Hematopoietic multipotent progenitor cell (in vitro differentiated cells): ENCODE measurements around the gene NRP1. TPM values are rescaled to one million over a fixed set of nuclear protein-coding genes. Genes with fewer than 3 reads are reported as not detected.
A peak's percentile ranks its signal among the peaks of the same experiment; 100 is the strongest.

Experiments
- DNase-seq, 3 donors: peaks; one replicate each; pipeline ENCODE4 v3.0.0-alpha.2; 2011 to 2015; ENCODE audit warnings: low read depth in 2 of 3, low spot score in 2 of 3
- total RNA-seq: library from RNA; depleted of rRNA; stranded (reverse); fragments of >200 nt; gene quantifications from one replicate; pipeline ENCODE4 v1.2.3, GENCODE V29; 2012

Gene NRP1
- total RNA-seq, 1 donor: under 0.01 TPM

- no peak for DNase-seq
These were observed 40.8 kb downstream of the NRP1 start for GRCh38 chr10:33293531-33294170.

GRCh38 chr10:33293076-33293475 is 41.4 kb downstream of the NRP1 start:
- no peak for DNase-seq

DNA sequence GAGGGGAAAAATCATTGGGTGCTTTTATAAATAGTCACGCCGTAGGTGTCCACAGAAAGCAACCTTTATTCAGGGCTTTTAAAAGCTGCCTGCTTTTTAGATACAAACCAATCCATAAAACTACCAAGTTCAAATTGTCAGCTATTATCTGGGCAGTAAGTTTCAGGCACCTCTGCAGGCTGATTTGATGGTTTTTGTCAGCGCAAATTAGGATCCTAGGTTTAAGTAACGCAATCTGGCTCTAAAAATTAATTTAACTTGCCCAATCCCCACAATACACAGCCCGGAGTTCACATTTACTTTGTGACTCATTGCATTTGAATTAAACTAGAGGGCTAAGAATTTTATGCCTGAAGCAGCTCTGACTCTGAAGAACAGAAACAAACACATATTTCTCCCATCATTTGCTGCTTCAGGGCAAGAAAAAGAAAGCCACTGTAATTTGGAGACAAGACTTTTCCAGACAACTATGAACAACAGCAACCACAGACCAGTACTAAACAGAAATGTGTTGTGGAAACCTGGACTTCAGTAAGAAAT is 43.3 kb downstream of the NRP1 start:
- DNase-seq: no peak

DNA sequence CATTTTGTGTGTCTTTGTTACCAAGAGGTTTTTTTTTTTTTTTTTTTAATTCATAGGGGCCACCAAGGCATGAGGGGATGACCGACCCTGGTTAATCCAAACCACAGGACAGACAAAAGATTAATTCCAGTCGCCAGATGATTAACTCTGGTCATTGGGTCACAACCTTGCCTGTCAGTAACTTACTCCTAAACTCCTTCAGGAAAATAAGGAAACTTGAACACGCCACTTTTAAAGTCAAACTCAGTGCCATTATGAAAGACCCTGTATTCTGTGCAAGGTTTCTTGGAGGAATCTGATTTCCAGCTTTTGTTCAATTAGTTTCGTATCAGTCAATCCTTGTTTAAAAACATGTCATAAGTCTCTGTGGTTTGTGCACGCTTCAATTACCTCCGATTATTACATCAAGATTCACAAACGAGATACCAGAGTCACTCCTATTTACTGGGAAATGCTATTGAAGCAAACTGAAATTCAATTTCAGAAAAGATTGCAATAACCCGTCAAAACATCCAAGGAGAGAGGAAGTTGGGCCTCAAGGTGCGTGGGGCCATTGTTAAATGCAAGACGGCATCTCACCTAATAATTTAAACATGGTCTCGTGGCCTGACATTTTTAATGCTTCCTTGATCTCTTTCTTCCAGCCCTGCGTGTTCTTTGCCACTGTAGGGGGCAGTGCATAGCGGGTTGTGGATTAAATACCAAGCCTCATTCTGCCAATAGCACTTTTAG is 44.0 kb downstream of the NRP1 start:
- peak in 1 of 3 donors; percentile 20 for DNase-seq

DNA sequence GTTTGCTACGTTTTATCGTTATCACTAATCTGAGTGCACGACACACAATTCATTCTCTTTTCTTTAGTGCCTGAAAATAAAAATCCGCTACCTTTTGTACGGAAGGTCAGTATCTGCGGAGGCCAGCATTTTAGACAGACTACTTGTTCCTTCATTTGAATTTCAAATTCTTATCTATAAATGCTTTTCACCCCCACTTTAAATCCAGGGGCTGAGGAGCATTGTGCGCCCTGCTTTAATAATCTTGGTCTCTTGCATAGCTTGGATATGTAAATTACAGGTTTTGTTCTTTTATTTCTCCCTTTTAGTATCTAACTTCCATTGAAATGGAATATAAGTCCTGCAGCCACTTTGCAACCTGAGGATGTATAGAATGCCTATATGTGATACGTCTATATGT is 44.7 kb downstream of the NRP1 start:
- no peak for DNase-seq

DNA sequence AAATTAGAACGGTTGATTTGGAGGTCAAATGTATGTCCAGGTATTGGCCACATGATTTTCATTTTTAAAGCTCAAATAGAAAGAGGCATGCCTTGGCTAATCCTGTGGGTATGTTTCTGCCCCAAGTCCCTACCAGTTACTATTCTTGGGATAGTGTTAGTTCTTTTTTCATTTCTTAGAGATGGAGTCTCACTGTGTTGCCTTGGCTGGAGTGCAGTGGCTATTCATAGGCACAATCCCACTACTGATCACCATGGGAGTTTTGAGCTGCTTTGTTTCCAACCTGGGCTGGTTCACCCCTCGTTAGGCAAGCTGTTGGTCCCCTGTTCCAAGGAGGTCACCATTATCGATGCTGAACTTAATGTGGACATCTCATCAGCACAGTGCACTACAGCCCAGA is 46.3 kb downstream of the NRP1 start:
- DNase-seq: no peak

- DNase-seq: no peak
These were observed 47.4 kb downstream of the NRP1 start for GRCh38 chr10:33287112-33287511.

GRCh38 chr10:33286157-33286934 is 48.1 kb downstream of the NRP1 start:
- DNase-seq: no peak

DNA sequence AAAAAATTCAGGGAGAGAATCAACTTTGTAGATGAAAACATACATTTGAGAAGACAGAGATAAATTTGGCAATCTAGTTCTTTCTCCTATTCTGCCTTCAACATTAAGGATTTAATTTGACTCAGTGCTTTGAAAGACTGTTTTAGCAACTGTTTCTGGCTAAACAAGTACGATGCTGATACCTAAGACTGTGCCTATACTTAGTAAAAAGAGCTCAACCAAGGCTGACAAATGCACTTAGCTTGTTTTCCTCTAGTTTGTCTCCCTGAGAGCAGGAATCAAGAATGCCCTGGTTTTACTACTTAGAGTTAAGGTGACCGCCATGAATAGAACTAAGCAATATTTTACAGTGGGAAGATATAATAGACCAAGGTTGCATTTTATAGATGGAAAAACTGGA is 49.5 kb downstream of the NRP1 start:
- no peak for DNase-seq

DNA sequence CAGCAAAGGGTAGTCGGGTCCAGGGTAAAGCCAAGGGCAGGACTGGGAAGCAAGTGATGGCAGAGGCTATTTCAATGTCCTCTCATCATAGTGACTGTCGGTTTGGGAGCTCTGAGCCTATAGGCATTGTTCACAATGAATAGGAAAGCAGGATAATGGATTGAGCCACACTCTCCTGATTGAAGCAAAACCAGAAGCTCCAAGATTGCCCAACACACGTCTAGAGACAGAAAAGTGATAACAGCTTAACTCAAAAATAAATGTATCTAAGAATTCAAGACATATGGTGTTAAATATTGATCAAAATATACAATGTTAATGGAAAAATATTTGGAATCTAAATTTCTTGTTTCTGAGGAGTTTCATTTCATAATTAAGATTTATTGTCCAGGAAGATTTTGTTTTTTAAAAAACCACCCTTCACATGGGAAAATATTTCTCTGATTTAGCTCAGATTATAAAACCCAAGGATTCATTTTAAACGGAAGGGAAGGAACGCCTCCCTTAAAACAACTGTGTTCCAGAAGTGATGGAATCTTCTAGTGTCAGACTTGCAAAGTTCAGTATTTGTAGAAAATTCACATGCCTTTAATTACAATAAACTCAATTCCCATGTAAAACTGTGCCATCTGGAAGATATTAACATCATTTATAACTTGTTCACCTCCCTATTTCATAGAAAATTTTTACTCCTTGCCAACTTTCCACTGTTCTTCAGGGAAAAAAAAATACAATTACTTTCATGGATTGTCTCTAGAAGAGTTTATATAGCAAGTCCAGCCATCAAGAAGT is 54.5 kb downstream of the NRP1 start:
- no peak for DNase-seq

DNA sequence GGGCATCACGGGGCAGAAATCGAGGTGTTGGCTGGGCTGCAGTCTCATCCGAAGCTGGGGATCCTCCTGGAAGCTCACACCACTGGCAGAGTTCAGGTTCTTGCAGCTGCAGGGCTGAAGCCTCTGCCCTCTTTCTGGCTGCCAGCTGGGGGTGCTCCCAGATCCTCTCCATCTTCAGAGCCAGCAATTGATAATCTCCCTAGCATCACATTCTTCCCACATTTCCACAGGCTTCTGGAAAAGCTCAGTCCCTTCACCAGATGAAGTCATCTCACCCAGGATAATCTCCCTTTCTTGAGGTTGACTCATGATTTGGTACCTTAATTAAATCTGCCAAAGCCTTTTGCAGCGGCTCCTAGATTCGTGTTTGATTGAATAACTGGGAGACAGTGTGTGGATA is 55.2 kb downstream of the NRP1 start:
- no peak for DNase-seq

- no peak for DNase-seq
These were observed 56.3 kb downstream of the NRP1 start for GRCh38 chr10:33278198-33278597.

GRCh38 chr10:33277135-33277536 is 57.3 kb downstream of the NRP1 start:
- no peak for DNase-seq

DNA sequence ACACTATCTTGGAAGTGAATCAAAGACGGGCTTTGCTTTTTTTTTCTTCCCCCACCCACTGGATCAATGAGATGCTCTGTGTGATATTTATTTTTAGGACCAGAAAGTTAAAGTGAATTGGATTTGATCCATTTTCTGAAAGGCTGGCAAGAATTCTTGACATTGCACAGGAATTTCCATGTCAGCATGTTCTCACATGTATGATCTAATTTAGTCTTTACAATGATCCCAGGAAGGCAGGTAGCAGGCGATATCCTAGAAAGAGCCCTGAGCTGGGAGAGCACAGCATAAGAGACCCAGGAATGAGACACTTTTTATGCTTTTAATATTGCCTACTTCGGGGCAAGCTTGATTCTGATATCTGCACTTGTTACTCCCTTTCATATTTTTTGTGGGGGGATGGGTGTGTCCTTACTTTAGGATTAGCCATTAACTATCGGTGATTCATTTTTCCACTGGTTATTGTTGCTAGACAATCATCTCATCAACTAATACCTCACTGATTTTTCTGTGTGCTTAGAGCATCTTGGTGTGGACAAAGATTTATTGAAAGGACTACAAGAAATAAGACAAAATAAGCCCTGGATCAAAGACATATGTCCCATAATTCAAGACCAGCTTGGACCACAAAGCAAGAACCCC is 58.1 kb downstream of the NRP1 start:
- DNase-seq: no peak

DNA sequence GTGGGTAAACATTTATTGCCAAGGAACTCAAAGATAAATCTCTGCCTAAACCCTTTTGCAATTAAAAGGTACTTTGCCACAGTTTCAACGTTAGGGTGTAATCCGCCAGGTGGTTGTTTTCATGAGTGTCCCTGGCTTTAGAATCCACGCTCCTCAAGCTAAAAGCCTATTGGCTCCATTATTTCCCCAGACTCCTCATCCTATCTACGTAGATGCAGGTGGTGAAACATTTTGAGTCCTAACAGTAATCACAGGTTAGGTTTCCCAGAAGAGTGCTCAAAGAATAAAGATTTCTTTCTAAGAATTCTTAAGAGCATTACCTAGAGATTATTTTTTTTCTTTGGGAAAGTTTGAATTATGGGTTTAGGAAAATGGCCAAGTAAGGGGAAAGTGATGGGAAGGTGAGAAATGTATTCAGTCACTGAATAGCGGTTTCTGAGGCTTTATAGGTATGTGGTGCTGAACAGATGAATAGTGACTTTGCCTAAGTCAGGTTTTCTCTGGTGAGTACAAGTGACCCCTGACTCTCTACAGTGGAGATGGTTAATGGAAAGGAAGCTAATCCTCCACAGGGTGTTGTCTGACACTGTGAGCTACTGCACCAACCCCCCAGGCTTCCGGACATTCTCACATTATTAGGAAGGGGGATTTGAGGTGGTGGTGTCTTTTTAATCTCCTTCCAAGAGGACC is 60.2 kb downstream of the NRP1 start:
- no peak for DNase-seq

DNA sequence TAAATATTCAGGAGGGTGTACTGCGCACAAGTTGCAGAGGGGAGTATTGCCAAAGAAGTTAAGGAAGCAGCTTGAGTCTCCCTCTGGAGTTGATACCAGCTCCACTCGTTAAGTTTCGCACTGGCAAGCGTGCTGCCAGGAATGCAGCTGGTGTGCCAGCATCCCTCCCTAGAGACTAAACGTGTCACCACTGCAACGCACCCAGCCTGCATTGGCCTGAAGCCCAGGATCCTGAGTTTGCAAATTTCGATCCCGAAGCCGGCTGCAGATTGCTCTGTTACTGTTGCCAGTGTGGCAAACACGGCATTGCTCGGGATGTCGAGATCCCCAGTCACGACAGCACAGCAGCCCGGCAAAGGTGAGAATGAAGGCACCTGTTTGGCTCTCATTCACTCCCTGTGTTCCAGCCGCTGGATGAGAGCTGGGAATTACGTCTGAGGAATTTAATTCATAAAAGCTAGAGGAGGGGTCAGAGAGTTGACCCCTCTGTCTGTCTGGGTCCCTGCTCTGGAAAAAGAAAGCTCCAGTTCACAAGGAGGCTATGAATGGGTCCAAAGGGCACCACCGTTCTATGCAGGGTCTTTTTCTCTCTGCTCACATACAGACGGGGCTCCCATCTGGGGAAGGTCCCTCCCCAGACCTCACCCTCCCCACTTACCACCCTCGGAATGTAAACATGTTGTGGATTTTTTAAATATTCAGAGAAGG is 61.0 kb downstream of the NRP1 start:
- peak in 2 of 3 donors; percentile 29 to 65 for DNase-seq

DNA sequence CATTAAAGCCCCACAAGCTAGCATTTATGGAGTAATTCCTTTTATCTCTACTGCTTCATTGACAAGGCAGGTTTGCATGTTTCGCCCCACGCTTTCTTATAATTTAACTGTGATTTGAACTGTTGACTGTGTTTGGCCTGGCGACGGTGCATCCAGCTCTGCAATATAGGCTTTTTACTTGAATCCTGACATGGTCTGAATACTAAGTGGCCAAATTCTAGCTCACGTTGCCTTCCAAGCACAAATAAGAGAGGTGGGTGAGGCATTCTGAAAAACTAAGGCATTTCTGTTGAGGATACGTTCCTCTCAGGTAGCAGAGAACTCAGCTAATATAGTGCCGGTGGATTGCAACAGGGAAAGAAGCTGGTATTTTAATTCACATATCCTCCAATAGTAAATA is 61.8 kb downstream of the NRP1 start:
- no peak for DNase-seq

GRCh38 chr10:33271969-33272583 is 62.4 kb downstream of the NRP1 start:
- no peak for DNase-seq

DNA sequence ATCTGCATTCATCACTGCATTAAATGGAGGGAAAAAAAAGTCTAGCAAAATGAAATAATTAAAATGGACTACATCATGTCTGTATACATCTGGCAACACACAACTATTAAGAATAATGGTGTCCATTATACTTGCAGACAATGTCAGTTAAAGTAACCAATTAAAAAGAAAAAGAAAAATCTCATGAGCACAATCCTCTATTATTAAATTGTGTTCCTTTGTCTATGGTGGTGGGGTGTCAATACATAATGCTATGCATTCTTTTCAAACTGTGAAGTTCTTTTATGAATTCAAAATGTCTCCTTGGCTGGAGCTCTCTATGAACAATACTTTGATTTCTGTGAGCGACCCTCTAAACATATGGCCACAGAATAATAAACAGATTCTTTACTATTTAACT is 63.5 kb downstream of the NRP1 start:
- no peak for DNase-seq
